ENCODE data around the gene LUZP2.

GRCh38 chr11:24738972-24739371 lies 242.1 kb downstream of the LUZP2 start:
- TF ChIP-seq POLR2A (IDR thresholded peaks at IDR 0.05; ENCODE audit: low read length) (no peak), GATA1 (IDR thresholded peaks at IDR 0.05; ENCODE audit: low read depth, low read length) (no peak)
